Stomach smooth muscle (tissue), 2 donors: ENCODE results near the gene RALGAPA2.

Source experiments
- H3K27ac ChIP-seq: one replicate; pipeline ENCODE4 v1.7.0; 2013; ENCODE audit warnings: mild to moderate bottlenecking, low read length, inconsistent platforms
- H3K27me3 ChIP-seq, 2 donors: one replicate each; pipeline ENCODE4 v1.7.0; 2013; ENCODE audit warnings: low read length in 2 of 2; ENCODE audit not compliant: insufficient read depth in 2 of 2, control insufficient read depth in 1 of 2
- H3K36me3 ChIP-seq, 2 donors: one replicate each; pipeline ENCODE4 v1.7.0; 2013; ENCODE audit warnings: low read length in 2 of 2; ENCODE audit not compliant: control insufficient read depth in 2 of 2, insufficient read depth in 2 of 2
- H3K4me1 ChIP-seq: one replicate; pipeline ENCODE4 v1.7.0; 2013; ENCODE audit warnings: low read length; ENCODE audit not compliant: control insufficient read depth, insufficient read depth
- H3K4me3 ChIP-seq, 2 donors: one replicate each; pipeline ENCODE4 v1.7.0; 2013; ENCODE audit warnings: low read length in 2 of 2
- H3K9ac ChIP-seq, 2 donors: one replicate each; pipeline ENCODE4 v1.7.0; 2013; ENCODE audit warnings: low read length in 2 of 2, mild to moderate bottlenecking in 1 of 2
- H3K9me3 ChIP-seq, 2 donors: one replicate each; pipeline ENCODE4 v1.7.0; 2013; ENCODE audit warnings: low read length in 2 of 2; ENCODE audit not compliant: control insufficient read depth in 2 of 2
- donor health status: healthy.
- donor health status: Pancreatic carcinoma.

RALGAPA2 gene

GRCh38 chr20:20472684-20473274 is 239.7 kb downstream of the RALGAPA2 start:
- Histone ChIP-seq H3K27ac (no peak overlapping the region), H3K4me3 (no peak overlapping the region), H3K4me1 (no peaks in the 10 kb centered on the region), H3K27me3 (no peaks in the 10 kb centered on the region), H3K9ac (no peak overlapping the region), H3K9me3 (no peaks in the 10 kb centered on the region), H3K36me3 (peaks cover 0 to 2% of the 10 kb centered on the region in 2 donors)

- Histone ChIP-seq H3K27ac (no peak overlapping the region), H3K36me3 (peaks cover 0 to 2% of the 10 kb centered on the region in 2 donors), H3K9ac (no peak overlapping the region), H3K27me3 (no peaks in the 10 kb centered on the region), H3K4me3 (no peak overlapping the region), H3K9me3 (no peaks in the 10 kb centered on the region), H3K4me1 (no peaks in the 10 kb centered on the region)
These were observed 246.0 kb downstream of the RALGAPA2 start for GRCh38 chr20:20466341-20466879.

- Histone ChIP-seq H3K4me1 (no peaks in the 10 kb centered on the region), H3K4me3 (no peak overlapping the region), H3K27ac (no peak overlapping the region), H3K9ac (no peak overlapping the region), H3K27me3 (no peaks in the 10 kb centered on the region), H3K9me3 (no peaks in the 10 kb centered on the region), H3K36me3 (peaks cover 0 to 2% of the 10 kb centered on the region in 2 donors)
These were observed 247.2 kb downstream of the RALGAPA2 start for GRCh38 chr20:20465252-20465651.

- Histone ChIP-seq H3K4me3 (no peak overlapping the region), H3K27ac (no peak overlapping the region), H3K36me3 (peaks cover 0 to under 1% of the 10 kb centered on the region in 2 donors), H3K27me3 (no peaks in the 10 kb centered on the region), H3K4me1 (no peaks in the 10 kb centered on the region), H3K9me3 (no peaks in the 10 kb centered on the region), H3K9ac (no peak overlapping the region)
These were observed 248.5 kb downstream of the RALGAPA2 start for GRCh38 chr20:20463933-20464374.

GRCh38 chr20:20462185-20462584 is 250.3 kb downstream of the RALGAPA2 start:
- H3K27me3 ChIP-seq, result no peaks in the 10 kb centered on the region
- no peak overlapping the region for H3K4me3 ChIP-seq
- H3K36me3 ChIP-seq, result peaks cover 0 to 3% of the 10 kb centered on the region in 2 donors
- no peaks in the 10 kb centered on the region for H3K4me1 ChIP-seq
- H3K9ac ChIP-seq, result no peak overlapping the region
- no peaks in the 10 kb centered on the region for H3K9me3 ChIP-seq
- no peak overlapping the region for H3K27ac ChIP-seq

GRCh38 chr20:20461551-20461950 is 250.9 kb downstream of the RALGAPA2 start:
- Histone ChIP-seq H3K27ac (no peak overlapping the region), H3K4me3 (no peak overlapping the region), H3K9me3 (no peaks in the 10 kb centered on the region), H3K36me3 (peaks cover 0 to 3% of the 10 kb centered on the region in 2 donors), H3K9ac (no peak overlapping the region), H3K27me3 (no peaks in the 10 kb centered on the region), H3K4me1 (no peaks in the 10 kb centered on the region)

GRCh38 chr20:20459726-20460125 is 252.7 kb downstream of the RALGAPA2 start:
- H3K9ac ChIP-seq, result no peak overlapping the region
- no peak overlapping the region for H3K4me3 ChIP-seq
- H3K4me1 ChIP-seq, result no peaks in the 10 kb centered on the region
- H3K27me3 ChIP-seq, result no peaks in the 10 kb centered on the region
- no peaks in the 10 kb centered on the region for H3K9me3 ChIP-seq
- no peak overlapping the region for H3K27ac ChIP-seq
- peaks cover 0 to 3% of the 10 kb centered on the region in 2 donors for H3K36me3 ChIP-seq

- Histone ChIP-seq H3K4me1 (no peaks in the 10 kb centered on the region), H3K9ac (no peak overlapping the region), H3K9me3 (no peaks in the 10 kb centered on the region), H3K36me3 (peaks cover 0 to 3% of the 10 kb centered on the region in 2 donors), H3K4me3 (no peak overlapping the region), H3K27ac (no peak overlapping the region), H3K27me3 (no peaks in the 10 kb centered on the region)
These were observed 254.9 kb downstream of the RALGAPA2 start for GRCh38 chr20:20457392-20458126.

- Histone ChIP-seq H3K4me1 (no peaks in the 10 kb centered on the region), H3K4me3 (no peak overlapping the region), H3K9me3 (no peaks in the 10 kb centered on the region), H3K27me3 (no peaks in the 10 kb centered on the region), H3K27ac (no peak overlapping the region), H3K36me3 (peaks cover 0 to 3% of the 10 kb centered on the region in 2 donors), H3K9ac (no peak overlapping the region)
These were observed 255.7 kb downstream of the RALGAPA2 start for GRCh38 chr20:20456741-20457140.

- H3K9me3 ChIP-seq, result no peaks in the 10 kb centered on the region
- H3K4me3 ChIP-seq, result no peak overlapping the region
- H3K9ac ChIP-seq, result no peak overlapping the region
- H3K27me3 ChIP-seq, result no peaks in the 10 kb centered on the region
- no peaks in the 10 kb centered on the region for H3K4me1 ChIP-seq
- H3K36me3 ChIP-seq, result peaks cover 0 to 3% of the 10 kb centered on the region in 2 donors
- no peak overlapping the region for H3K27ac ChIP-seq
These were observed 256.5 kb downstream of the RALGAPA2 start for GRCh38 chr20:20455926-20456325.
